Upper lobe of left lung (tissue), 6 donors: ENCODE measurements around the gene PDE6H. TPM values are rescaled to one million over a fixed set of nuclear protein-coding genes. Genes with fewer than 3 reads are reported as not detected.

Source experiments
- ATAC-seq, 2 donors: fragments of 200-7000 bp; cut with Tn5 transposase; one replicate each; pipeline ENCODE4 v1.9.1; 2022; ENCODE audit warnings: mild to moderate bottlenecking in 2 of 2, moderate library complexity in 2 of 2; ENCODE audit not compliant: low FRiP score in 2 of 2
- DNase-seq, 2 donors: peaks; one replicate each; pipeline ENCODE4 v3.0.0-alpha.2; 2019 to 2020
- H3K27ac ChIP-seq, 4 donors: fragments of 200-600 bp; sonication (generic); one replicate each; pipeline ENCODE4 v1.5.1; 2016 to 2019
- H3K27me3 ChIP-seq, 4 donors: fragments of 200-600 bp; sonication (generic); one replicate each; pipeline ENCODE4 v1.5.1; 2017 to 2019
- H3K36me3 ChIP-seq, 4 donors: fragments of 200-600 bp; sonication (generic); one replicate each; pipeline ENCODE4 v1.5.1; 2016 to 2019
- H3K4me1 ChIP-seq, 4 donors: fragments of 200-600 bp; sonication (generic); one replicate each; pipeline ENCODE4 v1.5.1; 2018 to 2019
- H3K4me3 ChIP-seq, 4 donors: fragments of 200-600 bp; sonication (generic); one replicate each; pipeline ENCODE4 v1.5.1; 2017 to 2019; ENCODE audit warnings: mild to moderate bottlenecking in 2 of 4, moderate library complexity in 1 of 4
- H3K9me3 ChIP-seq, 4 donors: fragments of 200-600 bp; sonication (generic); one replicate each; pipeline ENCODE4 v1.5.1; 2018 to 2019
- EP300 ChIP-seq, 4 donors: sonication (generic); formaldehyde crosslinking; IDR thresholded peaks; one replicate each; pipeline ENCODE4 v1.5.1; 2017; ENCODE audit warnings: antibody characterized with exemption in 4 of 4, control low read depth in 2 of 4
- POLR2A ChIP-seq, 4 donors: fragments of 450-650 bp; IDR thresholded peaks; one replicate each; pipeline ENCODE4 v1.5.1; 2016 to 2017; ENCODE audit warnings: antibody characterized with exemption in 4 of 4, mild to moderate bottlenecking in 2 of 4
- POLR2AphosphoS5 ChIP-seq, 2 donors: sonication (generic); formaldehyde crosslinking; IDR thresholded peaks; one replicate each; pipeline ENCODE4 v1.5.1; 2017; ENCODE audit warnings: antibody characterized with exemption in 2 of 2
- WGBS, 2 donors: methylation state at CpG; one replicate each; pipeline ENCODE4 v1.1.5; 2017 to 2018; 5-methylcytosine and 5-hydroxymethylcytosine counted together
- total RNA-seq, 6 donors: library from RNA; depleted of rRNA in 4 of 6; stranded (reverse); fragments of >200 nt in 4 of 6; gene quantifications; one replicate each; pipeline versions ENCODE4 v1.1.0 to v1.2.1, GENCODE V29; 2016 to 2021
- TF ChIP-seq, protein P1 (sequence below), 6 experiments: fragments of 450-650 bp in 4 of 6; fragments of 200-600 bp in 2 of 6; sonication (generic) in 2 of 6; IDR thresholded peaks; one replicate each; pipeline ENCODE4 v1.5.1; 2016 to 2019; ENCODE audit warnings: antibody characterized with exemption in 6 of 6
- donor health status: DM: no; HTN: no; CAD: no; lungs with moderate emphysema.
- donor health status: DM: no; HTN: yes; CAD: no; lungs with severe emphysema.

The PDE6H gene
- total RNA-seq, 6 donors from 2014 or later, result not detected

DNA sequence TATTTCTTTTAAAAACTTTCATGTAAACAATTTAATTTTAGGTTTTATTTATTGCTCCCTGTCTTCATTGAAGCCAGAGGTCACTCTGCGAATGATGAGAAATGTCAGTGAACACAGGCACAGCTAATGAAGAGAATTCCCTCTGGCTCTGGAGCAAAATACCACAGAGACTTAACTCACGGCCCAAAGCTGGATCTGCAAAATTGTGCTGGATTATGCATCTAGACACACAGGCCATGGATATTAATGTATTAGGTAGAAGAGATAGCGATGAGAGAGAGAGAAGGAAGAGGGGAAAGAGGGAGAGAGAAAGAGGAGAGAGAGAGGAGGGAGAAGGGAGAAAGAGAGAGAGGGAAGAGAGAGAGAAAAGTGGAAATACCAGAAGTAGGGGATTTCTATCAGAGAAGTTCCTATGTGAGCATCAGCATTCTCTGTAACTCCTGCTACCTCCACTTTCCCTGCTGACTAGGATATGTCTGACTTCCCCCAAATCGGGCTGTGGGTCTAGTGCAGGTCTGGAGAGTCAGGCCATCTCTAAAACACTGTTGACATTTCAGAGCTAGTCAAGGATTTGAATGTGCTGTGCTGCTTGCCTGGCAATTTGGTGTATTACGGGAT is 15.2 kb upstream of the PDE6H start:
- no peak for ATAC-seq
- H3K4me1 ChIP-seq, result peaks cover 46 to 83% (median 67%) of the 10 kb centered on the region in 4 donors

DNA sequence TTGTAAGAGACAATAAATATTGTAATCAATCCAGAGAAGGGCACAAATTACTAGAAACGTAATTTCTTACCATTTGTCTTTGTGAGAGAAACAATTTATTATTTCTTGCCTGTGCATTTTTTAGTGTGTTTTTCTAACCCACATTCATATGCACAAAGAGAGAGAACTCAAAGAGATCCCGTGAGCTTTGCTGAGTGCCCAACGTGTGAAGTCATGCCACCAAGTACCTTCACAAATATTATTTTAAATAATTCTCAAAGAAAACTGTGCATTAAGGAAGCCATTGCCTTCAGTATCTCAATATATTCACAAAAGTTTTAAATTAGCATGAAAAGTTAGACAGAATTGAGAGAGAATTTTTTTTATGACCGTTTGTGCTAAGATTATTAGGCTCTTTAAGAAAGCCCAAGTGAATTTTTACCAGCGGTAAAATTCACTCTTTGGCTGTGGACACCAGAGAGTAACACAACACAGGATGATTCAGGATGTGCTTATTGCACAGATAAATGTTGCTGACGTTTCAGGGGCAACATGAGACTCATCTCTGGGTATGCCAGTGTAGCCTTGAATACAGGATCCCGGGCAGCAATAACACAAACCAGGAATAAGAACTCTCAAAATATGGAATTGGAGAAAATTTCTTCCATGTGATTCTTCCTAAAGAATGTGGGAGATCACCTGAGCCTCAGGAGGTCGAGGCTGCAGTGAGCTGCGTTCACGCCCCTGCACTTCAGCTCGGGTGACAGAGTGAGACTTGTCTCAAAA is 14.3 kb upstream of the PDE6H start:
- DNase-seq, result no peak
- 58 to 60% methylated on average over 11 of the region's 11 CpGs for WGBS, 2 donors
- Histone ChIP-seq H3K4me3 (peak overlapping the region in 3 of 4 donors; percentile 3 to 54 (median 49)), H3K27ac (peak overlapping the region; percentile 81 to 91 (median 85)), H3K4me1 (peaks cover 43 to 75% (median 60%) of the 10 kb centered on the region in 4 donors), H3K27me3 (no peaks in the 10 kb centered on the region), H3K36me3 (no peaks in the 10 kb centered on the region), H3K9me3 (no peaks in the 10 kb centered on the region)
- no peak for ATAC-seq
- no peak for TF ChIP-seq POLR2A (IDR thresholded peaks at IDR 0.05)
- TF ChIP-seq EP300 (IDR thresholded peaks at IDR 0.05), result no peak
- no peak for TF ChIP-seq POLR2AphosphoS5 (IDR thresholded peaks at IDR 0.05)
- TF ChIP-seq, protein P1, sequence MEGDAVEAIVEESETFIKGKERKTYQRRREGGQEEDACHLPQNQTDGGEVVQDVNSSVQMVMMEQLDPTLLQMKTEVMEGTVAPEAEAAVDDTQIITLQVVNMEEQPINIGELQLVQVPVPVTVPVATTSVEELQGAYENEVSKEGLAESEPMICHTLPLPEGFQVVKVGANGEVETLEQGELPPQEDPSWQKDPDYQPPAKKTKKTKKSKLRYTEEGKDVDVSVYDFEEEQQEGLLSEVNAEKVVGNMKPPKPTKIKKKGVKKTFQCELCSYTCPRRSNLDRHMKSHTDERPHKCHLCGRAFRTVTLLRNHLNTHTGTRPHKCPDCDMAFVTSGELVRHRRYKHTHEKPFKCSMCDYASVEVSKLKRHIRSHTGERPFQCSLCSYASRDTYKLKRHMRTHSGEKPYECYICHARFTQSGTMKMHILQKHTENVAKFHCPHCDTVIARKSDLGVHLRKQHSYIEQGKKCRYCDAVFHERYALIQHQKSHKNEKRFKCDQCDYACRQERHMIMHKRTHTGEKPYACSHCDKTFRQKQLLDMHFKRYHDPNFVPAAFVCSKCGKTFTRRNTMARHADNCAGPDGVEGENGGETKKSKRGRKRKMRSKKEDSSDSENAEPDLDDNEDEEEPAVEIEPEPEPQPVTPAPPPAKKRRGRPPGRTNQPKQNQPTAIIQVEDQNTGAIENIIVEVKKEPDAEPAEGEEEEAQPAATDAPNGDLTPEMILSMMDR (IDR thresholded peaks at IDR 0.05), result no peak

More for the DNA sequence above, 15.2 kb upstream of the PDE6H start:
- Histone ChIP-seq H3K36me3 (no peaks in the 10 kb centered on the region), H3K9me3 (no peaks in the 10 kb centered on the region), H3K4me3 (peak overlapping the region in 2 of 4 donors; percentile 49 to 54), H3K27ac (peak overlapping the region; percentile 81 to 91 (median 85)), H3K27me3 (no peaks in the 10 kb centered on the region)
- TF ChIP-seq POLR2A (IDR thresholded peaks at IDR 0.05), result no peak
- TF ChIP-seq POLR2AphosphoS5 (IDR thresholded peaks at IDR 0.05), result no peak
- TF ChIP-seq, protein P1 (IDR thresholded peaks at IDR 0.05), result no peak
- TF ChIP-seq EP300 (IDR thresholded peaks at IDR 0.05), result no peak
- WGBS, 2 donors, result 44 to 52% methylated on average over 5 of the region's 5 CpGs
- no peak for DNase-seq

DNA sequence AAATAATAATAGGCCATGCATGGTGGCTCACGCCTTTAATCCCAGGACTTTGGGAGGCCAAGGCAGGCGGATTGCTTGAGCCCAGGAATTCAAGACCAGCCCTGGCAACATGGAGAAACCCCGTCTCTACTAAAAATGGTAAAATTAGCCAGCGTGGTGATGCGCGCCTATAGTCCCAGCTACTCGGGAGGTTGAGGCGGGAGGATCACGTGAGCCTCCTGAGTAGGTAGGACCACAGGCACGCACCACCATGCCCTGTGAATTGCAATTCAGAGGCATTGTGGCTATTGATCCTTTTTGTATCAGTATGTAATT is 13.8 kb upstream of the PDE6H start:
- ATAC-seq, result no peak
- H3K27ac ChIP-seq, result peak overlapping the region; percentile 81 to 91 (median 85)
- no peak for DNase-seq
- H3K4me3 ChIP-seq, result peak overlapping the region in 3 of 4 donors; percentile 39 to 54 (median 49)
- no peaks in the 10 kb centered on the region for H3K27me3 ChIP-seq
- WGBS, 2 donors, result 60 to 90% methylated on average over 9 to 10 of the region's 10 CpGs
- peaks cover 38 to 69% (median 54%) of the 10 kb centered on the region in 4 donors for H3K4me1 ChIP-seq
- TF ChIP-seq POLR2A (IDR thresholded peaks at IDR 0.05), result no peak
- TF ChIP-seq, protein P1 (IDR thresholded peaks at IDR 0.05), result no peak
- no peak for TF ChIP-seq POLR2AphosphoS5 (IDR thresholded peaks at IDR 0.05)
- TF ChIP-seq EP300 (IDR thresholded peaks at IDR 0.05), result no peak
- no peaks in the 10 kb centered on the region for H3K9me3 ChIP-seq
- no peaks in the 10 kb centered on the region for H3K36me3 ChIP-seq

DNA sequence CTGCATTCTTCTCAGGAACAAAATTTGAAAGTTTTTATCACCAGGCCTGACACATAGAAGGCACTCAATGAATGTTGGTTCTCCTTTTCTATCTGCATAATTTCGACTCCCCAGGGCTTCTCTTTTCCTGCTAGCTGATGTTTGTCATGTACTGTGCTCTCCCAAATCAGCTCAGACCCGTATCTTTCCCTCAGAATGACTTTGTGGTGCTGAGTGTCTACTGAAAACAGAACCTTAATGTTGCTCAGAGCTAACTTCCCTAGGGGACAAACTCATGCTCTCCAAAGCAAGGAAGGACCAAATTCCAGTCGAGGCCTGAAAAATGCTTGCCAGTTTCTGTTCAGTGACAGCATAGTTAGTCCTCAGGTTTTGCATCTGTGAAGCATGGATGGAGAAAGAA is 13.4 kb upstream of the PDE6H start:
- peak overlapping the region in 3 of 4 donors; percentile 39 to 54 (median 49) for H3K4me3 ChIP-seq
- ATAC-seq, result peak in 1 of 2 donors; percentile 32

More for the DNA sequence above, 13.4 kb upstream of the PDE6H start:
- Histone ChIP-seq H3K27ac (peak overlapping the region; percentile 81 to 91 (median 85)), H3K9me3 (no peaks in the 10 kb centered on the region), H3K27me3 (no peaks in the 10 kb centered on the region), H3K4me1 (peaks cover 35 to 65% (median 52%) of the 10 kb centered on the region in 4 donors), H3K36me3 (no peaks in the 10 kb centered on the region)
- TF ChIP-seq POLR2A (IDR thresholded peaks at IDR 0.05) (no peak), EP300 (IDR thresholded peaks at IDR 0.05) (no peak), POLR2AphosphoS5 (IDR thresholded peaks at IDR 0.05) (no peak)
- TF ChIP-seq, protein P1 (IDR thresholded peaks at IDR 0.05), result no peak
- no peak for DNase-seq
- 37 to 46% methylated on average over 3 of the region's 3 CpGs for WGBS, 2 donors
